K562 (cell line): ENCODE results near the gene SLC35F2. TPM values are rescaled to one million over a fixed set of nuclear protein-coding genes. Genes with fewer than 3 reads are reported as not detected.

ENCODE experiments used
- ATAC-seq: fragments of 200-7000 bp; cut with Tn5 transposase; 3 replicates; pipeline ENCODE4 v1.9.1; 2020; ENCODE audit warnings: moderate library complexity
- BruUV-seq: library from RNA; stranded (reverse); fragments of 400-500 nt; replicated peaks from 2 replicates; lab custom pipeline; 2021; lab: Mats Ljungman, UMichigan
- CTCF ChIA-PET: fragments of 300-600 bp; formaldehyde crosslinking; extraction: SDS; loops from one replicate; lab custom pipeline; 2021; ENCODE audit warnings: low intra/inter-chr PET ratio; lab: Yijun Ruan, JAX
- POLR2A ChIA-PET: fragments of 300-600, 350-650 bp; sonication (Branson Sonifier 250); formaldehyde crosslinking; extraction: SDS; loops from one replicate; lab custom pipeline; 2021; ENCODE audit warnings: antibody characterized with exemption, inconsistent platforms; lab: Yijun Ruan, JAX
- DNase-seq, 4 experiments: peaks; one replicate each; pipeline versions ENCODE4 v3.0.0 to v3.0.0-alpha.2; 2011 to 2018; ENCODE audit warnings: low spot score in 3 of 4, mixed read lengths in 3 of 4; ENCODE audit errors: extremely low read depth in 1 of 4
- FAIRE-seq: peaks from 2 replicates; lab custom pipeline; 2011; peaks lifted over from hg19 to GRCh38; lab: Jason Lieb, UNC
- H2AFZ ChIP-seq: 2 replicates; pipeline ENCODE4 v1.6.0; 2011; ENCODE audit warnings: low read depth, low read length, control low read depth, inconsistent platforms
- H3K27ac ChIP-seq: fragments of 200-600 bp; 3 replicates; pipeline ENCODE4 v1.8.0; 2011; ENCODE audit warnings: low read depth, mild to moderate bottlenecking, control low read depth, inconsistent platforms, low read length, moderate library complexity, mixed read lengths; ENCODE audit errors: extremely low read depth
- H3K27me3 ChIP-seq, 2 experiments: fragments of 300-600 bp in 1 of 2; 2 replicates in 1 of 2; 3 replicates in 1 of 2; pipeline versions ENCODE4 v1.6.0 to v1.8.0; 2011; ENCODE audit warnings: inconsistent platforms in 2 of 2, low read length in 2 of 2, mild to moderate bottlenecking in 1 of 2, mixed read lengths in 1 of 2, moderate library complexity in 1 of 2; ENCODE audit not compliant: control insufficient read depth in 2 of 2, insufficient read depth in 2 of 2
- H3K36me3 ChIP-seq: fragments of 300-600 bp; 3 replicates; pipeline ENCODE4 v1.8.0; 2011; ENCODE audit warnings: mild to moderate bottlenecking, low read length, inconsistent platforms; ENCODE audit not compliant: control insufficient read depth, insufficient read depth
- H3K4me1 ChIP-seq, 2 experiments: fragments of 200-600 bp in 1 of 2; replicated peaks in 1 of 2; 2 replicates in 1 of 2; 3 replicates in 1 of 2; pipeline versions ENCODE4 v1.5.1 to v1.8.0; 2011; ENCODE audit warnings: inconsistent platforms in 2 of 2, low read length in 2 of 2, mild to moderate bottlenecking in 1 of 2, mixed read lengths in 1 of 2, moderate library complexity in 1 of 2; ENCODE audit not compliant: control insufficient read depth in 2 of 2, insufficient read depth in 2 of 2
- H3K4me2 ChIP-seq: 2 replicates; pipeline ENCODE4 v1.6.1; 2011; ENCODE audit warnings: low read length, control low read depth, inconsistent platforms, mixed read lengths; ENCODE audit not compliant: insufficient read depth
- H3K4me3 ChIP-seq: fragments of 200-600 bp; sonication (generic), shearing (Covaris generic); 2 replicates; pipeline ENCODE4 v1.5.1; 2016; ENCODE audit warnings: control low read depth, inconsistent platforms
- H3K79me2 ChIP-seq: fragments of 200-600 bp; 3 replicates; pipeline ENCODE4 v1.8.0; 2011; ENCODE audit warnings: low read length, inconsistent platforms; ENCODE audit not compliant: control insufficient read depth, insufficient read depth
- H3K9ac ChIP-seq, 2 experiments: 2 replicates each; pipeline versions ENCODE4 v1.6.0 to v1.6.1; 2011; ENCODE audit warnings: low read depth in 2 of 2, low read length in 2 of 2, control low read depth in 1 of 2, inconsistent platforms in 1 of 2, mild to moderate bottlenecking in 1 of 2, mixed read lengths in 1 of 2; ENCODE audit not compliant: insufficient read depth in 1 of 2
- H3K9me1 ChIP-seq: one replicate; pipeline ENCODE4 v1.6.0; 2011; ENCODE audit warnings: inconsistent platforms, mild to moderate bottlenecking, low read length, moderate library complexity; ENCODE audit not compliant: control insufficient read depth, insufficient read depth
- H3K9me3 ChIP-seq: replicated peaks from 2 replicates; pipeline ENCODE4 v1.5.1; 2011; ENCODE audit warnings: low read depth, low read length, inconsistent platforms; ENCODE audit not compliant: control insufficient read depth, insufficient read depth
- H4K20me1 ChIP-seq: replicated peaks from 2 replicates; pipeline ENCODE4 v1.6.1; 2011; ENCODE audit warnings: low read length, inconsistent platforms, mixed read lengths; ENCODE audit not compliant: control insufficient read depth, insufficient read depth
- HEY1 ChIP-seq: fragments of 250-450 bp; sonication (Bioruptor Pico); IDR thresholded peaks from 2 replicates; pipeline ENCODE4 v1.5.0; 2020; ENCODE audit warnings: mild to moderate bottlenecking, moderate library complexity, borderline replicate concordance
- HMGN3 ChIP-seq: IDR thresholded peaks from 2 replicates; pipeline ENCODE4 v1.6.1; 2011; ENCODE audit warnings: borderline replicate concordance, low read depth, mild to moderate bottlenecking, mixed read lengths, low read length; ENCODE audit not compliant: insufficient read length; ENCODE audit errors: extremely low read depth
- HNRNPLL ChIP-seq: fragments of 200-400 bp; formaldehyde crosslinking; IDR thresholded peaks from 2 replicates; pipeline ENCODE4 v1.6.1; 2017; ENCODE audit warnings: low read length, low read depth, mild to moderate bottlenecking; ENCODE audit not compliant: poor library complexity, severe bottlenecking
- JUNB ChIP-seq: fragments of 450-650 bp; formaldehyde crosslinking; conservative IDR thresholded peaks from 2 replicates; pipeline ENCODE4 v1.4.0; 2020; ENCODE audit warnings: mild to moderate bottlenecking
- MEF2D ChIP-seq: conservative IDR thresholded peaks from 2 replicates; pipeline ENCODE4 v1.6.1; 2016; ENCODE audit warnings: low read depth, missing genetic modification characterization, missing compliant biosample characterization
- NR1H2 ChIP-seq: sonication (generic); formaldehyde crosslinking; IDR thresholded peaks from 2 replicates; pipeline ENCODE4 v1.4.0; 2020; ENCODE audit warnings: mild to moderate bottlenecking, missing genetic modification reagents
- NR3C1 ChIP-seq: sonication (generic); formaldehyde crosslinking; IDR thresholded peaks from 2 replicates; pipeline ENCODE4 v1.8.1; 2022; ENCODE audit warnings: missing genetic modification reagents
- PKNOX1 ChIP-seq: fragments of 450-650 bp; IDR thresholded peaks from 2 replicates; pipeline ENCODE4 v1.6.1; 2016
- PPARD ChIP-seq: fragments of 250-450 bp; sonication (Bioruptor Pico); IDR thresholded peaks from 2 replicates; pipeline ENCODE4 v1.8.0; 2022; ENCODE audit warnings: inconsistent platforms, mild to moderate bottlenecking, moderate library complexity
- RNF2 ChIP-seq: sonication (generic); IDR thresholded peaks from 2 replicates; pipeline ENCODE4 v1.6.1; 2016
- SIN3A ChIP-seq, 2 experiments: fragments of 150-350 bp in 1 of 2; IDR thresholded peaks; 2 replicates each; pipeline ENCODE4 v1.6.1; 2011 to 2016; ENCODE audit warnings: borderline replicate concordance in 2 of 2, low read depth in 2 of 2, low read length in 2 of 2, mild to moderate bottlenecking in 2 of 2, moderate library complexity in 2 of 2; ENCODE audit not compliant: control insufficient read depth in 1 of 2
- ZBTB33 ChIP-seq: sonication (generic); formaldehyde crosslinking; IDR thresholded peaks from 2 replicates; pipeline ENCODE4 v1.8.1; 2023; ENCODE audit warnings: mild to moderate bottlenecking, missing genetic modification reagents
- ZNF217 ChIP-seq: sonication (generic); formaldehyde crosslinking; IDR thresholded peaks from 2 replicates; pipeline ENCODE4 v1.8.0; 2022; ENCODE audit warnings: mild to moderate bottlenecking, missing genetic modification reagents
- ZNF224 ChIP-seq: sonication (generic); formaldehyde crosslinking; IDR thresholded peaks from 2 replicates; pipeline ENCODE4 v1.8.0; 2022; ENCODE audit warnings: mild to moderate bottlenecking, missing genetic modification reagents
- whole genome bisulfite sequencing: fragments of 100-300 bp; shearing (Covaris generic); methylation state at CpG from one replicate; pipeline ENCODE4 v1.1.6; 2016; ENCODE audit warnings: low coverage, mixed read lengths; ENCODE audit not compliant: insufficient coverage; ENCODE audit errors: missing lambda C conversion rate; 5-methylcytosine and 5-hydroxymethylcytosine counted together
- in situ Hi-C: fragments of 300-500 bp; cut with MboI; formaldehyde crosslinking; loops from 4 replicates; pipeline ENCODE4 v1.15.0; 2018; ENCODE audit warnings: inconsistent platforms, mixed read lengths
- intact Hi-C: fragments of 100-400 bp; cut with micrococcal nuclease; formaldehyde crosslinking; loops from 2 replicates; pipeline ENCODE4 v1.14.2; 2022
- polyA plus RNA-seq, 8 experiments: library from polyadenylated mRNA; depleted of rRNA in 4 of 8; stranded (reverse) in 5 of 8; unstranded in 3 of 8; fragments of >200 nt; fragmentation: Nextera tagmentation in 2 of 8; fragmentation: Illumina TruSeq in 1 of 8; extraction: Ambion mirVana in 2 of 8; extraction: Trizol in 1 of 8; gene quantifications; 2 replicates each; pipeline versions ENCODE4 v1.2.1 to v1.2.3, GENCODE V29; 2011 to 2014; ENCODE audit warnings: inconsistent platforms in 1 of 8, missing spikeins in 1 of 8
- total RNA-seq, 7 experiments: library from RNA; depleted of rRNA in 6 of 7; stranded (reverse); fragments of >200 nt in 6 of 7; fragmentation: Illumina TruSeq in 2 of 7; extraction: Trizol in 2 of 7; gene quantifications; 2 replicates each; pipeline versions ENCODE4 v1.2.1 to v1.2.3, GENCODE V29; 2011 to 2021; ENCODE audit warnings: low replicate concordance in 1 of 7
- TF ChIP-seq, protein P1 (sequence below), 2 experiments: fragments of 450-650 bp; conservative IDR thresholded peaks; 2 replicates each; pipeline ENCODE4 v1.6.1; 2017; ENCODE audit warnings: mild to moderate bottlenecking in 2 of 2, moderate library complexity in 2 of 2

SLC35F2 gene
- total and polyA plus RNA-seq, 9 of the 15 experiments (the other 6 are each of a cell fraction or from before 2014, with no cell fraction given) = 28.6 to 63.9 (median 53.4) TPM

DNA sequence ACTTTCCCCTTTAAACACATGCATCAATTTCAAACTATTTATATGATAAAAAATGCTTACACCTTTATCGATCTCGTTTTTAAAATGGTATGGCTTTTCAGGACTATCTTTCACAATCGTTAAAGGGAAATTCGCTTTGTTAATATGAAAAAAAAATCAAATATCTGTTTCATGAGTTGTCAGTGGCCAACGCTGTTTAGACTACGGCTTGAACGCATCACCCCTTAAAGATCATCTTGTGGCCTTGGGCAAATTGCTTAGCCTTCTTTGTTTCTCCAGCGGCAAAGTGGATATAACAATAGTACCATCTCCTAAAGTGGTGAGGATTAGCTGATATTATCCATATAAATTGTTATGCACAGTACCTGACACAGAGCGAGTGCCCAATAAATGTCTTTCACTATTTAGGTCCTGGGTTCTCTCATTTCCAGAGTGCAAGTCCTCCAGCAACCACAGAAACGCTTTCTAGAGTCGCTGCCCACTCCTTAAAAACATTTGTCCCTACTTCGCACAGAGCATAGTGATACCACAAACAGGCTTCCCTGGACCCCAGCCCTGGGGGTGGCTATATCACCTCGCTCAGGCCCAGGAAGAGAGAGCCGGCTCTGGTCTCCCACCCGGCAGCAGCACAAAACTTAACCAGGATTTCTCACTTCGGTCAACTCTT is 904 bp downstream of the SLC35F2 start:
- peak overlapping the region; percentile 61 to 98 for H3K9ac ChIP-seq
- TF ChIP-seq NR1H2 (CRISPR knock-in tag) (no peak), HNRNPLL (peak; percentile 4), HMGN3 (peak; percentile 5), NR3C1 (CRISPR knock-in tag) (no peak), ZNF217 (CRISPR knock-in tag) (no peak), ZBTB33 (CRISPR knock-in tag) (no peak), HEY1 (CRISPR knock-in tag) (no peak), JUNB (CRISPR knock-in tag) (no peak), ZNF224 (CRISPR knock-in tag) (no peak), RNF2 (no peak), SIN3A (IDR thresholded peaks at IDR 0.05; ENCODE audit: borderline replicate concordance in 2 of 2, control insufficient read depth in 1 of 2, low read depth in 2 of 2, low read length in 2 of 2) (0 out of 4 replicates have a peak, but pooled peaks of 1 of the 2 experiments have one; percentile 5), PPARD (CRISPR knock-in tag) (no peak), MEF2D (no peak), PKNOX1 (no peak)
- TF ChIP-seq, protein P1, sequence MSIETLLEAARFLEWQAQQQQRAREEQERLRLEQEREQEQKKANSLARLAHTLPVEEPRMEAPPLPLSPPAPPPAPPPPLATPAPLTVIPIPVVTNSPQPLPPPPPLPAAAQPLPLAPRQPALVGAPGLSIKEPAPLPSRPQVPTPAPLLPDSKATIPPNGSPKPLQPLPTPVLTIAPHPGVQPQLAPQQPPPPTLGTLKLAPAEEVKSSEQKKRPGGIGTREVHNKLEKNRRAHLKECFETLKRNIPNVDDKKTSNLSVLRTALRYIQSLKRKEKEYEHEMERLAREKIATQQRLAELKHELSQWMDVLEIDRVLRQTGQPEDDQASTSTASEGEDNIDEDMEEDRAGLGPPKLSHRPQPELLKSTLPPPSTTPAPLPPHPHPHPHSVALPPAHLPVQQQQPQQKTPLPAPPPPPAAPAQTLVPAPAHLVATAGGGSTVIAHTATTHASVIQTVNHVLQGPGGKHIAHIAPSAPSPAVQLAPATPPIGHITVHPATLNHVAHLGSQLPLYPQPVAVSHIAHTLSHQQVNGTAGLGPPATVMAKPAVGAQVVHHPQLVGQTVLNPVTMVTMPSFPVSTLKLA (conservative IDR thresholded peaks at IDR 0.05) = no peak

More for the DNA sequence above, 904 bp downstream of the SLC35F2 start:
- Histone ChIP-seq H3K4me2 (peak overlapping the region; percentile 87), H3K36me3 (peaks cover 17% of the 10 kb centered on the region; the same call in 2 of the 3 replicates), H2AFZ (peak overlapping the region; percentile 80), H3K27me3 (no peaks in the 10 kb centered on the region), H3K79me2 (peaks cover 62% of the 10 kb centered on the region), H3K9me1 (no peaks in the 10 kb centered on the region), H3K4me3 (peak overlapping the region; percentile 77), H3K27ac (peak overlapping the region; percentile 58), H3K9me3 (no peaks in the 10 kb centered on the region), H3K4me1 (peaks cover 9 to 17% of the 10 kb centered on the region in 2 experiments; a peak in 4 of 5 replicates), H4K20me1 (peaks cover 3% of the 10 kb centered on the region)
- TSS peak; percentile 56 for BruUV-seq
- ChIA-PET POLR2A (no interaction called here), CTCF (interaction anchor here (0.5 kb wide), 1 partner anchor 13 kb away, joined by 3 read pairs; no protein-coding TSS in a partner anchor)
- in situ Hi-C loops (no loop called here), intact Hi-C loops (loop anchor here (5.0 kb wide), 2 partner anchors 60 to 290 kb away; partner anchors contain the start of gene ALKBH8)
- WGBS = 2% methylated on average over 16 of the region's 16 CpGs
- FAIRE-seq (peak; percentile 11), ATAC-seq (peak; percentile 32), DNase-seq (peak in 1 of 4 experiments; percentile 34)
